Kidney epithelial cell (primary cell): ENCODE results near the gene VILL. TPM values are rescaled to one million over a fixed set of nuclear protein-coding genes. Genes with fewer than 3 reads are reported as not detected.
"Not testable (repeated sequence)": the region's sequence is repeated elsewhere in the genome, so short reads cannot be mapped to it uniquely, and the experiment has no call there.

ENCODE experiments used
- DNase-seq: peaks from one replicate; pipeline ENCODE4 v3.0.0-alpha.2; 2010; ENCODE audit warnings: low read depth
- H3K27me3 ChIP-seq: 2 replicates; pipeline ENCODE4 v1.6.0; 2011; ENCODE audit warnings: low read length; ENCODE audit not compliant: control insufficient read depth, insufficient read depth
- H3K36me3 ChIP-seq: 2 replicates; pipeline ENCODE4 v1.5.1; 2011; ENCODE audit warnings: low read length; ENCODE audit not compliant: control insufficient read depth, insufficient read depth
- H3K4me3 ChIP-seq: 2 replicates; pipeline ENCODE4 v1.5.1; 2011; ENCODE audit warnings: low read depth, mild to moderate bottlenecking, control low read depth, low read length
- CTCF ChIP-seq: IDR thresholded peaks from 2 replicates; pipeline ENCODE4 v1.5.1; 2011; ENCODE audit warnings: mild to moderate bottlenecking, moderate library complexity, low read length, control low read depth, inconsistent platforms; ENCODE audit not compliant: insufficient read depth, poor library complexity, severe bottlenecking
- total RNA-seq: library from RNA; depleted of rRNA; stranded (reverse); fragments of >200 nt; gene quantifications from 2 replicates; pipeline ENCODE4 v1.2.3, GENCODE V29; 2015

VILL gene
- total RNA-seq, 1 donor from 2014 or later: 7.8 TPM

GRCh38 chr3:37985637-37986320 lies 4.8 kb upstream of the VILL start:
- no peak for TF ChIP-seq CTCF
- H3K4me3 ChIP-seq: no peak overlapping the region
- no peak for DNase-seq
- peaks cover 2% of the 10 kb centered on the region for H3K36me3 ChIP-seq
- H3K27me3 ChIP-seq: no peaks in the 10 kb centered on the region

- DNase-seq: no peak
- Histone ChIP-seq H3K36me3 (peaks cover 2% of the 10 kb centered on the region), H3K4me3 (no peak overlapping the region), H3K27me3 (no peaks in the 10 kb centered on the region)
- TF ChIP-seq CTCF: no peak
Measured at GRCh38 chr3:37986479-37987314, 3.9 kb upstream of the VILL start.

- no peaks in the 10 kb centered on the region for H3K27me3 ChIP-seq
- peaks cover 2% of the 10 kb centered on the region for H3K36me3 ChIP-seq
- no peak for DNase-seq
- H3K4me3 ChIP-seq: no peak overlapping the region
- no peak for TF ChIP-seq CTCF
Measured at GRCh38 chr3:37987315-37987697, 3.3 kb upstream of the VILL start.

GRCh38 chr3:37987751-37988179 lies 2.8 kb upstream of the VILL start:
- Histone ChIP-seq H3K4me3 (no peak overlapping the region), H3K27me3 (no peaks in the 10 kb centered on the region), H3K36me3 (peaks cover 2% of the 10 kb centered on the region)
- no peak for DNase-seq
- TF ChIP-seq CTCF: no peak

GRCh38 chr3:37988376-37988775 lies 2.2 kb upstream of the VILL start:
- H3K27me3 ChIP-seq, DNase-seq, H3K36me3 ChIP-seq, H3K4me3 ChIP-seq: not testable (repeated sequence)

GRCh38 chr3:37988931-37989525 lies 1.6 kb upstream of the VILL start:
- TF ChIP-seq CTCF: no peak
- no peak overlapping the region for H3K4me3 ChIP-seq
- peaks cover 2% of the 10 kb centered on the region for H3K36me3 ChIP-seq
- H3K27me3 ChIP-seq: no peaks in the 10 kb centered on the region
- no peak for DNase-seq
